NK-92 treated with Interleukin-12 subunit alpha and Interleukin-12 subunit beta, amount 100 ng/mL, for 24 hours (cell line): ENCODE data around the gene MBP.
A peak's percentile ranks its signal among the peaks of the same experiment; 100 is the strongest.

Experiments used
- DNase-seq: peaks from one replicate; lab custom pipeline; 2025; lab: John Stamatoyannopoulos, UW

MBP gene

DNA sequence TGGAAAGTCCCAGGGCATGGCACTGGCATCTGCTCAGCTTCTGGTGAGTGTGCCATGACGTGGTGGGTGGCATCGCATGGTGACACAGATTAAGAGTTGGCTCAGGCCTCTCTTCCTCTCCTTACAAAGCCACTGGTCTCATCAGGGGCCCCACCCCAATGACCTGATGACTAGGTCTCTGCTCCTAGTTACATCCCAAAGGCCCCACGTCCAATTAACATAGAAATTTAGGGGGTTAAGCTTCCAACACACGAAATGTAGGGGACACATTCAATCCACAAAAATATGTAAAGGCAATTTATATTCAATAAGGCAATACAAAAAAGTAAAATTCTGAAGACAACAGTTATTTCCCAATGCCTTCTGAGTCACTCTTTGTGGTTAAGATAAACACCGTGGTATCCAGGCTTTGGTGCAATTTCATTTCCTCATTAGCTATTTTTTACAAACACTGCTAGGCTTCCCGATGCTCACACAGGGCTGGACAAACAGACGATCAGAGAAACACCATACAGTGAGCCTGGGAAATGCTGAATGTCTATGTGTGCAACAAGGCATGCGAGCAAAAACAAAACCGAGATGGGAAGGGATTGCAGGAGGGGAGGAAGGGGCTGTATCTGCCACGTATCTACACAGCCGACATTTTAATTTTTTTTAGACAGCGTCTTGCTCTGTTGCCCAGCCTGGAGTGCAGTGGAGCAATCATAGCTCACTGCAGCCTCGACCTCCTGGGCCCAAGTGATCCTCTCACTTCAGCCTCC, 67.2 kb downstream of the MBP start:
- DNase-seq, result peak; percentile 45

DNA sequence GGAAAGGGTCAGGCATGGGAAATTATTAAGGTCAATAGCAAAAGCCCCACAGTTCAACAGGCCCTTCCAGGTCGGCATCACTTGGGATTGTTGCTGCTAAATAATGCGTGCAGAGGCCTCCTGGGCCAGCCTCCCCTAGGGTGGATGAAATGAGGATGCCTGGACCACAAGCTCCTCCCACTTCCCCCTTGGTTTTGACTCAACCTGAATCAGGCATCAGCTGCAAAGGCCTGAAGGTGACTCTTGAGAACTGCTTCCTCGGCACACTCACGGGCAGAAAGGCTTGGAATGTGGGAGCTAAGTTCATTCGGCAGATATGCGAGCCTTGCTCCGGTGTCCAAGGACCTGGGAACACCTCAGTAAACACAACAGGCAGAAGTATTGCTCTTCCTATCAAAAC, 69.3 kb downstream of the MBP start:
- DNase-seq, result peak; percentile 71

DNA sequence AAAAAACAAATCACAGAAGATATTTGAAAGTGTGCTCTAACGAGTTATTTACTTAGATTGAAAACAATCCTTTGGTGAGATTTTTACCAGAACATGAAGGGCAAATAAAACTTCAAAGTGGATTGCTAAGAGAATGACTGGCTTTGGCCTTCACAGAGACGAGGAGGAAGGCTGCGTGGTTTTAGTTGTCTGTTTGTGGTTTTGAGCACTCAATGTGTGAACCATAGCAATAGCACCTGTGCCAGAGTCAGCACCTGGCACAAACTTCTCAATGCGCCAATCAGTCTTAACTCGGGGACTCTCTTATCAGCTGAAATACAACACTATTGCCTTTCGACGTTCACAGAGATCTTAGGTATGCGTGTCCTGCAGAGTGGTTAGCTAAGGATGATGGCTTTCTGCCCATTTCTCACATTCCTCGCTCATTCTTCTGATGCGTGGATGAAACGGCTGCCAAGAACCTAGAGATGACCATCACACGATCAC, 70.0 kb downstream of the MBP start:
- DNase-seq, result peak; percentile 33

DNA sequence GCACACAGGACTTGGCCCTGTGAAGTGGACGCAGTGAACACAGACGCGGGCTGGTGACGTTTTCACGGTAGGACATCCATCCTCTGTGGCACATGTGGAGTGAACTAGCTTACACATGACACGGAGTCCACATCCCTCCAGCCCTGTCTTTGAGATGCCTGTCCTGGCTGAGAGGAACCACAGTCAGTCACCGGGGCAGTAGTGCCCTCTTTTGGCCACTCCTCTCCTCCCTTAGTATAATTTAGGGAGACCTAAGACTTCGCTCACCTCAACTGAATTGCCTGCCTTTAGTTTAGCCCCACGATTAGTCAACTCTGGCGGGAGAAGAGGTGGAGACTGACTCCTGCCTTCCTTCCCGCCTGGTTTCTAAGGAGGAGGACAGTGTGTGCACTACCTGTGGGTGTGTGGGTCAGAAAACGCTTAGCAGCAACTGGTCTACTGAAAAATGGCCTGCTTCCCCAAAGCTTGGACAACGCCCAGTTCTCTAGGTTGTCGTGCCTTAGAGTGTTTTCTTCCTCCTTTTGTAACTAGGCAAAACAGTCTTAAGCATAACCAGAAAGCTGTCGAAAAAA, 70.6 kb downstream of the MBP start:
- no peak for DNase-seq

DNA sequence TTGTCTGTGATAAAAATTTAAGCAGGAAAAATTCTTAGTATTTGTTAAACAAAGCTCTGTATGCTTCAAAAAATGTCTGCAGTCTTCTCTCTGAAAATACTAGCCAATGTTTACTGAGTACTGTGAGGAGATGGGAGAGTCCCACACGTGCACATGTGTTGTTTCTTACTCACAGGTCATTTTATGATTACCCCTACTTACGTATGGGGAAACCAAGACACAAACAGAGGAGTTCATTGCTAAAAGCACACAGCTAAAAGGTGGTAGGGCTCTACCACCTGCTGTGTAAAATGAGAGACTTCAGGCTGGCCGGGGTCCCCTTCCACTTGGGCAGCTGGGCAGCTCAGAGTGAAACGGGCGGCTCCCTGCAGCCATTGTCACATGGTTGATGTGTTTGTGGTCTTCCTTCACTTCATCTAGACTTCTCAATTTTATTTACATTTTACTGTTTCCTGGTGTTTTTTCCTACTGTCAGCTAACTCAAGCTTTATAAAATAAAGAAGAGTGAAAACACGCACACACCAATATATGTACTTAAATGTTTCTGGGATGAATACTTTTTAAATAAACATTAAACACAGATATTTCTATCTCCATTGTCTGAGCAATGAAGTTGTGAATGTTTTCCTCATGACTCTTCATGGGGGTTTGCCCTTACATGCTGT, 71.2 kb downstream of the MBP start:
- DNase-seq, result no peak

DNA sequence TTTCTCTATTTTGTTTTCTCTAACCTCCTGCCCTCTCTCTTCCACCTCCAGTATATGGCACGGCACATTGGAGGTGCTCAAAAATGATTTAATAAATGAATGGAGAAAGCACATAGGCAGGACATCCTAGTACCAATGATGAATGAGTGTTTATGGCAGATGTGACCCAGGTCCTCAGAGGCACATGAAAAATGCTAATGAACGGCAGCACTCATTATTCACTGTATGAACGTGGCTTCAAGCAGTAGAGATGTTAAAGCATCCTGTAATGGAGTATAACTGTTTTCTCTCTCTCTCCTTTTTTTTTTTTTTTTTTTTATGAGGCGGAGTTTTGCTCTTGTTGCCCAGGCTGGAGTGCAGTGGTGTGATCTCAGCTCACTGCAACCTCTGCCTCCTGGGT, 72.4 kb downstream of the MBP start:
- DNase-seq, result no peak

DNA sequence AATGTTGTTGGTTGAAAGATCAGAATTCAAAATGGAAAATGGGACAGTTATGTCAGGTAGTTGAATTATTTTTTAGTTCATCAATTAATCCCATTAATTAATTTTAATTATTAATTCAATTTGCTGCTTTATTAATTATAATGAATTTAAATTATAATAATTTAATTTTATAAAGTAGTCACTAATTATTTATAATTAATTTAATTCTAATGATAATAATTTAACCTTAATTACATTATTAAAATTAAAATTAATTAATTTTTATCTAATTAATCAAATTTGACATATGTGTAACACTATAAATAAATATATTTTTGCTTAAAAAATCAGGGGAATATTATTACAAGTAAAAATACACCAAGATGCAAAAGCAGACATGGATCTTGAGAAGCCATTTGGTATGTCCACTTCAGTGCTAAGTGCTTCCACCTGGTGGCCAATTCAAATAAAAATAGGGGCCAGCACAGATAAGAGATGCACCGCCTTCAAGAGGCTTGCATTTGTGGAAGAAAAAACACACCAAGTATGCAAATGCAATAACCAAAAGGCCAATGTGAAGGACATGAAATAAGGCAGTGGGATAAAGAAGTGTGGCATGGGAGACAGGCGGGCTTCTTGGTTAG, 73.2 kb downstream of the MBP start:
- DNase-seq, result no peak

DNA sequence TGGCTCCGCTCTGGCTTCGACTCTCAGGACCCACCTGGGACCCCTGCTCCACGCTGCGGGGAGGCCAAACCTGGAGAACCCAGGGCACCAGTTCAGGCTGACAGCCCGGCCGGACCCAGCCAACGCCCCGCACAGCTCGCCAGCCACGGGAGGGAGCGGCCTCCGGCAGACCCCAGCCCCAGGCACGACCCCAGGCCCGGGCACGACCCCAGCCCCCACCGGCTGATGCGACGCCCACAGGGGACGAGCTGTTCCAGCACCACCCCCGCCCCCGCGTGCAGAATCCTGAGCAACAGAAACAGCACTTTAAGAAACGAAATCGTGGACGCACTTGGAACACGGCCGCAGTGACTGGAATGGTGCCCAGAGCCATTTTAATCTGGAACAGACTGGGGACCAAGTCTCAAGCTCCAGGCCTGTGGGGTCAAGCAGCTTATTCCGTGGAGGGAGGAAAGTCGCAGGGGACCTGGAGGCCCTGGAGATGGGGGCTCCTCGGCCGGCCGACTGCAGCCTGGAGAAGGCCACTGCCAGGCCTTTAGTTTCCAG, 74.2 kb downstream of the MBP start:
- no peak for DNase-seq

DNA sequence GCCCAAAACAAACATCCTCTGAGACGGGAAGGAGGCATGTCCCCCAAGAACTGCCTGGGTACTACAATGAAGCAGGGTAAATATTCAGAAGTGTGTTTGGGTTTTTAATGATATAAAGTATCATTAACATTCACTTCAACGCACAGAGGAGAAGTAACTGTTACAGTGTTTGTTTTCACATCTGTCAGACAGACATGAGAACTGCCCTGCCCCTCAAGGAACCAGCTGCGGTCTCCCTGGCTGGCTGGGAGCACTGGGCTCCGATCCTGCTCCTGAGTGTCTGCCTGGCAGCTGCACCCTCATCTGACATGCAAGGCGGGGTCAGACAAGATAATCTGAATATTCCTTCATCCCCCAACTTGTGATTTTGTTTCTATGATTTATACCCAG, 75.6 kb downstream of the MBP start:
- no peak for DNase-seq

DNA sequence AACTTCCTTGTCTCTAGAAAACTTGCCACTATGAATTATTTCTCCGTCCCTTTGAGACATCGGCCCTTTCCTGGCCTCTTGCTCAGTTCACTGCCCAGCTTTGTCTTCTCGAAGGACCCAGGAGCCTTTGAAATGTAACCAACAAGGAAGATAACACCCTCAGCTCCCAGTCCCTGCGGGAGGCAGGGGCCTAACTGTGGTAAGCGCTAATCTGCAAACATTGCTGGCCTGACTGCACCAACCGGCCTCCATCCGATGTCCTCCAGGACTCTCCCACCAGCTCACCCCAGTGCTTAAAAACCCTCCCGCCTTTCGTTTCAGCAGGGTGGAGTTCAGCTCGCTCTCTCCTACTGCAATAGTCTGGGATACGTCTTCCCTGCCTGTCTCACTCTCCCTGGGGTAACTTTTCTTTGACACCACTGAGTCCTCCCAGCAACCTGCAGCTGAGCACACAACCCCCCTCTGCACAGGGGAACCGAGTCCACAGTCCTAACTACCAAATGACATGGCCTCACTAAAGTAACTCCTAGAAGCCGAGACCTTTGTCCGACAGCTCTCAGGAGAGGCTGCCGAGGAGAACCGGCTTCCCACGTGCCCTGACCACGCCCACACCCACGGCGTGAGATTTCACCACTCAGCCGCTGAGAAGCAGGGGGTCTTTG, 76.1 kb downstream of the MBP start:
- no peak for DNase-seq

DNA sequence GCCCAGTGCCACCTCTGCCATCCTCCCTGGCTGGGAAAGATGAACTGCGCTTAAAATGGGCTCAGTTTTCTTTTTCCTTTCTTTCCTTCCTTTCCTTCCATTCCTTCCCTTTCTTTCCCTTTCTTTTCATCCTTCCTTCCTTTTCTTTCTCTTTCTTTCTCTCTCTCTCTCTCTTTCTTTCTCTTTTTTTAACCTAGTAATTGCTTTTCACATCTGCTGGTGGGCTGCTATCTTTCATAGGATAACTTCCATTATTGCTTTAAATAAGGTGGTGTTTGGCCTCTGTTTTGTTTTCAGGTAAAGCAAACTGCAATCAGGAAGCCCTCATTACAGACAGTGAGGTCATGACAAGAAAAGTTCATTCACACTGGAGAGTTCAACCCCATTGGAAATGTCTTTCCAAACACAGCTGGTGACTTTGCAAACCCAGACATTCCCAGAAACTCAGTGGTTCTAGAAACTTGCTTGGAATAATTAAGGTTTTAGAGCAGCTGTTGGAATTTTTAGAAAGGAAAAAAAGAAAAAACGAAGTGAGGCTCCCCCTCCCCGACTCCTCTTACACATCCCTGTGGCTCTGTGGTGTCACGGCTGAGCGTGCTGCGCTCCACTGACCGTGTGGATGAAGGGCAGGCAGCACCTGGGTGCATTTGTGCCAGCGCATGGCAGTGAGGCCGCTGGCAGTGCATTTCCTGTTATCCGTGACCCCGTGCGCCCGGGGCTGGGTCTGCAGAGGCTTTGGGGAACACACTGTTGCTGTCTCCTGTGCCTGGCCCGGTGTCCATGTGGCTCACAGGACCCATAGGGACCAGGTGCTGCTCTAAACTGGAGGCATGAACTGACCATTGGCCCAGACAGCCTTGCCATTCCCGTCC, 76.9 kb downstream of the MBP start:
- DNase-seq, result no peak

DNA sequence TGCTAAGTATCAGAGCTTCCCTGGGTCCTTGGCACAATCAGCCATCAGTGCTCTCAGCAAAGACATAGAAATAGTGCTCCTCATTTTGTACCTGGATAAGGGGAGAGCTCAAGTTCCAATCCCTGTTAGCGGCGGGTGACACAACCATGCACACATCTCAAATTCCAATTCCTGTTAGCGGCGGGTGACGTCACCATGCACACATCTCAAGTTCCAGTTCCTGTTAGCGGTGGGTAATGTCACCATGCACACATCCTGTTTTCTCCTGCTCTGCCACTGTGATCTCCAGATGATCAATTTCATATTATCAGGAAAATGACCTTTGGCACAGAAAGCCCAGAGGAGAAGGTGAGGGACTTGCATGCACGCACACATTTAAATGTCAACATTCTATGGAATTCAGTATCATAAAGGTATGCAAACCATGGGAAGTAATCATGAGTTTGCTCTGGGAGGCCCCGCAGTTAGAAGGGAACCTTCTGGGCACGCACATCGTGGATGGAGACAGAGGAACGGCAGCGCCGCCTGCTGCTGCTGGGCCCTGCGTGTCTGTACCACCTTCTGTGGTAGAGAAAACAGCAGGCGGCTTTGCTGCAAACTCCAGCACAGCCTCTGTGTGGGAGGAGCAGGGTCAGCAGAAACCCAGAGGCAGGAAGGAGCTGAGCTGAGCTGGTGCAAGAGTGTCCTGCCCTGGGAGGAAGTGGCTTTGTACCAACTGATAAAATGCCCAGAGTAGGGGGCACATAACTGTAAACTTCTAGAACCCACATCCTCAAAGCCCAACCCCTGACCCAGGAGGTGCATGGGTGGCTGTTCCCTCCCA, 77.8 kb downstream of the MBP start:
- peak; percentile 86 for DNase-seq

DNA sequence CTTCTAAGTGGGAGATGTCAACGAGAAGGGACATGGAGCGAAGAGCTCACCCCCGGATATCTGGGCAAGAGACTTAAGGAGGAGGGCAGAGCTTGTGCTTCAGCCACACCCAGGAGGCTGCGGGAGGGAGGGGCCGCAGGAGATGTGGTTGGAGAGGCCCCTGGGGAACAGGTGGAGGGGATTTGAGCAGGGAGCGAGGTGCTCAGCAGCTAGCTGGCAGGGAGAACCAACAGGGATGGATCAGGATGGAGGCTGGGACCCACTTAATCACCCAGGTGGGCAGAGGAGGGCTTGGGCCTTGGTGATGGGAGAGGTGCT, 78.3 kb downstream of the MBP start:
- no peak for DNase-seq

DNA sequence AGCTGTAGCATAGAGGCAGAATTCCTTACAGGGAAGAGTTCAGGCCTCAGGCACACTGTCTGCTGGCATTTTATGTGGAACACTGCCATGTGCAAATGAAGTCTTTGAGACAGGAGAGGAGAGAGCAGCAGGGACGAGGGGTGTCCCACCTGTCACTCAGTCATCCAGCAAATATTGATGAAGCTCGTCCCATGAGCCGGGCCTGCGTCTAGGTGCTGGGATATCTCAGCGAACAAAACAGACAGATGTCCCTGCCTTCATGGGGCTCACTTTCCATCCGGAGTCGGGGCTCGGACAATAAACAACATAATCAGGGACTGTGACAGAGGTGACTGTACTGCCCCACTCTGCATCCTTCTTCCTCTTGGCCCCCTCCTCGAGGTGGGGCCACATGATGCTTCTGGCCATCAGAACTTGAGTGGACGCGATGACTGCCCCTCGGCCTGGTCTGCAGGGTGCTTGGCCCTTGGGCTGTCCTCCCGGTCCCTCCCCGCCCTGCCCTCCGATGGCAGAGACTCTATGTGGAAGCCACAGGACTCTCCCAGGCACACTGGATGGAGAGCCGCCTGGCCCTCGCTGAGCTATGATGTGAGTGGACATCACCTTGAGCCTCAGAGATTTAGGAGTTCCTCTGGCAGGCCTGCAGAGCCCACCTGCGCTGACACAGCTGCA, 78.8 kb downstream of the MBP start:
- DNase-seq, result no peak

DNA sequence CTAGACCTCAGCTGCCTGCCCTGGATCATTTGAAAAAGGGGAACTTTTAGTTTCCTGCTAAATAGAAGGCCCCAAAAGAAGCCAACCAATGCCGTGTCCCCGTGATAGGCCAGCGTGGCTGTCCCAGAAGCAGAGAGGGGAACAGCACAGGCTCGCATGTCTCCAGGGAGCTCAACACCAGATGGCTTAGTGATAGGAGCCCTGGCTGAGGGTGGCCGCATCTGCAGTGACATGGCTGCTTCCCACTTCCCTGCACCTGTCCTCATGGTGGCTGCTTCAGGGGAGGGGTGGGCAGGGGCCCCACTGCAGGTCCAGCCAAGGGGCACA, 79.6 kb downstream of the MBP start:
- no peak for DNase-seq

DNA sequence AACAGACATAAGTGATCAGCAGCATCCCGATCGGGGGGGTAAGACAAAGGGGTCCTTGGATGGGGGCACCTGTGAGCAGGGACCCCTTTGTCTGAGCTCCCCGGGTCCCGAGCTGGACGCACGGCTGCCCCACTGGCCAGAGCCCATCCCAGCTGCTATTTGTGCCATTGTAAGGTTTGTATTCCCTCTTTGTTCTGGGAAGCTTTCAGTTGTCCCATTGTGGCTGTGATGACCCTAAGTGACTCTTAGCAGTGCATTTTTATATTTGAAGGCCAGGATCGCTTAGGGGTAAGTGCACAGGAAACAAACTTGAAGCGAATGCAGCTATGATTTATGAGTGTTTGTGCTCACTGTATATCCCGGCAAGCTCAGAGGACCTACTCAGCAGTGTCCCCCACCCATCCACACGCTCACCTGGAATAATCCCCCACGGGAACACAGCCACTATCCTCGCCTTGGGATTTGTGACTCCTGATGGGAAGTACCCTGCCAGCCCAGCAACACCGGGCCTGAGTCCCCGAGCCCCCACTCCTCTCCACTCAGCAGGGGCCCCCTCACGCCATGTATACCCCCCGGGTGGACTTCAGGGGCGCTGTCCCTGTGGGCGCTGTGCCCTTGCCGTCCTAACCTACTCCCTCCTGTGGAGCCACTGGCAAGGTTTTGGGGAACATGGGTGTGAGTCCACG, 80.1 kb downstream of the MBP start:
- no peak for DNase-seq

DNA sequence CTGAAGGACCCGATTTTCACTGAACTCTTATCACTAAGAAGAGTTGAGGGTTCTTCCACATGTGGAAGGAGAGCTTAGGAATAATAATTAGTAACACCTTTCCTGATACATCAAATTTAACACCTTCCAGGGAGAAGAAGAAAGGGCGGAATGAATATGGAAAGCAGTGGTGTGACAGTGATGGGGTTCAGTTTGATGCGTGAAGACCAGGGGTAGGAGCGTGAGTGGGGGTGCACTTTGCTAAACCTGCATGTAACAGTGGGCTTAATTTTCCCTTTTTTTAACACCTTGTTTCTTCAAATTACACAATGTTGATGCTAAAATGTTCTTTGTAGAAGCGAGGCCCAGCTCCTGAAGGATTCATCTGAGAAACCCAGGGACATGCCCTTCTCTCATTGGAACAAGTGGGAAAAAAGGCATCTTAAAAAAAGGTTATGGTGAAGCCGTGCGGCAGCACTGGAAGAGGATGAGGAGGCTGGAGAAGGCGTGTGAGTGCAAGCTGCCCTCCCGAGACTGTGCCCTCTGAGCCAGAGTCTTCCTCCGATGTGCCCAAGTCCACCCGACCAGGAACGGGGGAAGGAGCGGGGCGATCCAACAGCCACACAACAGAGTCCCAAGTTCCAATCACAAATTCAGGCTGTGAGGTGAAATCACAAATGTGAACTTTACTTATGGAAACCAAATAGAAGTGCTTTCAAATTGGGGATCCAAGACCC, 80.8 kb downstream of the MBP start:
- DNase-seq, result no peak

DNA sequence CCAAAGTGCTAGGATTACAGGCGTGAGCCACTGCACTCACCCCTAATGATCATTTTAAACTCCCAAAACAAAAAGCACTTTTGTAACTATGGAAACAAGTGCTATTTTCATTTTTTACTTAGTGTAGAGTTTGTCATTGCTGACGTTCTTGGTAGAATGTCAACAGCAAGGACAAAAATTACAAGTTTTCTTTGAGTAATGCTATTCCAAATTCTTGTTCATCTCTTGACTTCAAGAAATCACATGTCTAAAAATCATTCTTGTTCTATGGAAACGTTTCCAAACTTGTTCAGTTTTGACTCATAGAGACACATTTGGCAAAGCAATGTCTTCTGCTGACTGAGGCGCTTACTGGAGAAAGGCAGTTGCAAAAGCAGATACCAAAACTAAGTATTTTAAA, 82.6 kb downstream of the MBP start:
- no peak for DNase-seq
